ENCODE measurements around the gene CDH11.

CDH11 gene

GRCh38 chr16:64973171-64973570 is 148.7 kb downstream of the CDH11 start:
- DNase-seq = no peak

- no peak for DNase-seq
These were observed 150.7 kb downstream of the CDH11 start for GRCh38 chr16:64971171-64971570.

DNA sequence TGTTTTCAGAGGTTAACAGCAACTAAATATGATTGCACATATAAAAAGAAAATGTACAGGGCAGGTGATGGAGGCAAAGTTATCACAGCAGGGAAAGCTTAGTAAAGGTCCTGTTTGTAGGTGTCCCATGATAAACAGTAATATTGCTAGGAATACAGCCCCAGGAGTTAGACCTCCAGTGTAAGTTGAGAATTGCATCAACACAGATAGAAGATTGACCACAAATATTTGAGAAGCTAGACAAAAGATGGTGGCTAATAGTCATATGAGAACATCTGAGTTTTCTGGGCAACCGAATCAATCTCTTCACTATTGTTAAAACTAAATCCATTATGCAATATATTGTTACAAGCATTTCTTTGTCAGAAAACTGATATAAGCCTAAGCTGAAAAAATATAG is 152.6 kb downstream of the CDH11 start:
- DNase-seq = no peak

- no peak for DNase-seq
These were observed 153.3 kb downstream of the CDH11 start for GRCh38 chr16:64968539-64968938.

- DNase-seq = peak; percentile 2
These were observed 157.7 kb downstream of the CDH11 start for GRCh38 chr16:64964126-64964540.

DNA sequence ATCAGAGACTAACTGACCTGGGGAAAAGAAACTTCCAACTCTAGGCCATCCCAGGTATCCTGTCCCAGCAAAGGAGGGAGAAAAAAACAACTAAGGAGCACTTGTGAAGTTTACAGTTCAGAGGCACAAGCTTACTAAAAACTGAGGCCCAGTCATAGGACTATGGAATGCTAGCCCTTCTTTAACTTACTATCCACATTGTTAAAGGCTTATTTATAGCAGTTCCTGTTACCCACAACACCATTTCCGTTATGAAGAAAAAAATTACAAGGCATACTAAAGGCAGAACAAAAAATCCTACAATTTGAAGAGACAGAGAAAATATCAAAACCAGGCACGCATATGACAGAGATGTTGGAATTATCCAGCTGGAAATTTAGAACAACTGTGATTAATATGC is 159.1 kb downstream of the CDH11 start:
- DNase-seq = no peak

DNA sequence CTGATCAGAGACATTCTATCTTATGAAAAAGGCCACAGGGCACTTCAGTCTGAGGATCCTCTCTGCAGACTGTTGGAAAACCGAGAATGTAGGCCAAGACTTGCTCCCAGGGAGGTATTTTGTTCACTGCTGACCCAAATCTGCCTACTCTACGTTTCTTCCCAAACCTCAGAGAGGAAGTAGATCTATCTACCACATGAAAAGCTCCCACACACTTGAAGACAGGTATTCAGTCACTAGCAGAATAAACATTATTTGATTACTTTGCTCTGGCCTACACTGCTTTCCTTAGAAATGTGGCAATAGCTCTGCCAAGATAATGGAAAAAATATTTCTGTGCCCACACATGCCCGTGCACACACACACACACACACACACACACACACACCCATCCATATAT is 164.6 kb downstream of the CDH11 start:
- DNase-seq = no peak

- DNase-seq = no peak
These were observed 169.7 kb downstream of the CDH11 start for GRCh38 chr16:64952177-64952576.

DNA sequence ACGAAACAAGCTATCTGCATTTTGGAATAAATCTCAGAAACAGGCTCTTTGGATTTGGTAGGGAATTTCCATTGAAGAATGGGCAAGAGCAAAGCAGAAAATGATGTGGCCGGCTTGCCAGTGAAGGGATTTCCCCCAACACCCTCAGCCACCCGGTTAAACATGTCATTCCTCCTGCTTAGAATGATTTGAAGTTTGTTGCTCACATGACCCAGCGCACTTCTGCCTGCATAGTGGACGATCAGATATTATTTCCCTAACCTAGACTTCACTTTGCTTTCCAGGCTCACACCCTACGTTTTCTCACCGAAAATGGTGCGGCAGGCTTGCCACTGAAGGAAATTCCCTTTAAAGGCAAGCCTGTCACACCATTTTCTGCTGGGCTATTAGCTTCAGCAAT is 170.7 kb downstream of the CDH11 start:
- DNase-seq = no peak

DNA sequence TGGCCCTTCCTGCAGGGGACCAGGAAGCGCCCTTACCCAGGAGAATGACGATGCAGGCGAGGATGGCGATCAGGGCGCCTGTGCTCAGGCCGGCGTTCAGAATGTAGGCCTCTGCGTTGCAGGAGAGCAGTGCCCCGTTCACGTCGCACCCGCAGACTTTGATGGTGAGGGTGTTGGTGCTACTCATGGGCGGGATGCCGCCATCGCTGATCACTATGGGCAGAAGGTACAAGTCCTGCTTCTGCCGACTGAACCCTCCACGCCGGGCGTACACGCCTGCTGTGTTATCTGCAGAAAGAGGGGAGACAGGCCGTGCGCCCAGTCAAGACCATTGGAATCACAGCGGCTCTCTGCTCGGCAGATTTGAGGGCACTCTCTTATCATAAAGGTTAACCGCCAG is 171.1 kb downstream of the CDH11 start:
- DNase-seq = no peak

GRCh38 chr16:64950262-64950661 is 171.6 kb downstream of the CDH11 start:
- DNase-seq = no peak

DNA sequence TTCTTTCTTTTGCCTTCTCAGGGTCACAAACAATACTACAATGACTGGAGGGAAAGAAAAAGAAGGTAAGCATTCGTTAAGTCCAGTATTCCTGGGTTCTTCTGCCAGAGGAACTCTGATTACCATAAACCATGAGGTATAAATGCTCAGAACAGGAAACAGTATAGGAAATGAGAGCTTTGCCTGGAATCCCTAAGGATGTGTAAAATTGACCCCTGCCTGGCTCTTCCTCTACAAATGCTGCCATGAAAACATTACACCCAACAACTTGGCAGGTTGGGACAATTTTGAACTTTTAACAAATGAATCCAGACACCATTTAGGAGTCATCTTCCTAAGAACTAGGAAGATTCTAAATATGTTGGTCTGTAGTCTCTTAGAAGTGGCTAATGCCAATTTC is 173.8 kb downstream of the CDH11 start:
- no peak for DNase-seq

DNA sequence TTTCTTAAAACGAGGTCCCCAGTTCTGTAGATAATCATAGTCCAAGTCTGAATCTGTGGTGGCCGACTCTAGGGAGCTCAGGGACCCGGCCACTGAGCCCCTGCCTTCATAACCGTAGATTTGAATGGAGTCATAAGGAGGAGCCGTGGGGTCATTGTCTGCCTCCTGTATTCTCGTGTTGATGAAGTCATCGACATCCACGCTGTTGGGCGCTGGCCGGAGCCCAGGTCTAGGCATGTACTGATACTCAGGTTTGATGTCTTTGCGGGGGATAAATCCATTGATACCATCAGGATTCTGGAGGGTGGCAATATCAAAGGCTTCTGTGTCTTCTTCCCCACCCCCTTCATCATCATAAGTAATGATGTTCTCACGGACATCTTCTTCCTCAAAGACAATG is 174.2 kb downstream of the CDH11 start:
- DNase-seq = no peak

- no peak for DNase-seq
These were observed 188.0 kb downstream of the CDH11 start for GRCh38 chr16:64933885-64934284.

- DNase-seq = no peak
These were observed 195.4 kb downstream of the CDH11 start for GRCh38 chr16:64926476-64926875.

DNA sequence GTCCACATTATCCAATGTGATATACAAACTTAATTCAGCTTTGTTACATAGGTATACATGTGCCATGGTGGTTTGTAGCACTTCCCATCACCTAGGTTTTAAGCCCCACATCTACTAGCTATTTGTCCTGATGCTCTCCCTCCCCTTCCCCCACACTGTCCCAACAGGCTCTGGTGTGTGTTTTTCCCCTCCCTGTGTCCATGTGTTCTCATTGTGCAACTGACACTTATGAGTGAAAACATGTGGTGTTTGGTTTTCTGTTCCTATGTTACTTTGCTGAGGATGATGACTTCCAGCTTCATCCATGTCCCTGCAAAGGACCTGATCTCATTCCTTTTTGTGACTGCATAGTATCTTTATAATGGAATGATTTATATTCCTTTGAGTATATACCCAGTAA is 196.7 kb downstream of the CDH11 start:
- DNase-seq = no peak

- DNase-seq = no peak
These were observed 197.8 kb downstream of the CDH11 start for GRCh38 chr16:64924086-64924485.

GRCh38 chr16:64919929-64920607 is 201.8 kb downstream of the CDH11 start:
- DNase-seq = no peak

DNA sequence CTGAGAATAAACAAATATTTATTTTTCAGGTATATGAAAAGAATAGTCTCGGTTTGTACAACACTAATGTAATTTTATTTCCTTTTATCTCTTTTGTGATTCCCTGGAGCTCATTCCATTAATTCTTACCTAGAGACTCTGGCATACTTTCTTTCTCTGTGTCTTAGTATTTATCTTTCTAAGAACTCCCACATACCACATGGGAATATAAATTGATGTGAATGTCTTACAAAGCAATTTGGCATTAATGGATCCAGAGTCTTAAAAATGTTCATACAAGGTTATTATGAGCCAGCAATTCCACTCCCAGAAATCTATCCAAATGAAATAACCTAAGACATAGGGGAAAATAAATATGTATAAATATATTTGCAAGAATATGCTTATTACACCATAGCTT is 202.7 kb downstream of the CDH11 start:
- DNase-seq = no peak

DNA sequence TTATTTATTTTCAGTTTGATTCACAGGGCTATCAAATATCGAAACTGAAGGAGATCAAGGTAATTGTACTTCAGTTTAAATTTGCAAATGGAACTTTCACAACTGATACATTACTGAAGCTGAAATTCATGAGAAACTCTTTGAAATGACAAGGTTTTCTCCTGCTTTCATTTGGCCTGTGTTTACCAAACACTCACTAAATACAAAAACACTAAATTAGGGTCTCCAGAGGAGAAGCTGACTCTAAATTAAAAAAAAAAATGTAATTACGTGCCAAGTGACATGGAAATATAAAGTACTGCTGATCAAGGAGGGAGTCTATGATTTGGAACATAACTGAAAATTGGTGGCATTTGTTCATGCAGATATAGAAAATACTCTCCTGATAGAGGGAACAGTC is 205.8 kb downstream of the CDH11 start:
- no peak for DNase-seq

DNA sequence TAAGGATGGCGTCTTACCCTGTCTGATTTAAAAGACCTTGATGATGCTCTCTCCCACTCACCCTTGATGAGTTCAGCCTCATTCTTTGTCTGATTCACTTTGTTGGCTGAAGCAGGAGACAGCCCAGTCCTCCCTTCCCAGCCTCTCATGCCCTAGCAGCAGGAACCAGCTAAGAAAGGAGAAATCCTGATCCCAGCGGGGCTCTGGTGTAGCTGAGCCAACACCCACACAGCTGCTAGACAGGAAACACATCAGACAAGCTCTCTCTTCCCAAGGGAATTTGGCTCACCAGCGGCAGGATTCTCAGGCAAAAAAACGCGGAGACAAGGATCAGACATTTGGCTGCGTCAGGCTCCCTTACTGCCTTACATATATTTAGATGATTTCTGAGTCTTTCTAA is 211.5 kb downstream of the CDH11 start:
- no peak for DNase-seq

GRCh38 chr16:64907844-64908243 is 214.0 kb downstream of the CDH11 start:
- no peak for DNase-seq

DNA sequence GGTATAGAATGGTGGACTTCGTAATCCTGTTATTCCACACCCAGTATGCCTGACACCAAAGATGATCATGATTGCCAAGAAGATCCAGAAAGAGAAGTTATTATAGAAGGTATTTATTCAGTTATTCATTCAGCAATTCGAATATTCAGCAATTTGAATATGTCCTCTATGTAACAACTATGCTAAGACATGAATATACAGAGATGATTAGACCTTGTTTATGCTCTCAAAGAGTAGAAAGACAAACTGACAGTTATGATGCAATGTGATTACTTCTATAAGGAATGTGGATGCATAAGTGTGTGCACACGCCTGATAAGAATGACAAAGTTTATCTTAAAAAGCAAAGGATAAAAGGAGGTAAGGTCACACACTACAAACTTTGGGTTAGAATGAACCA is 218.1 kb downstream of the CDH11 start:
- DNase-seq = no peak

- no peak for DNase-seq
These were observed 221.3 kb downstream of the CDH11 start for GRCh38 chr16:64900517-64900916.

DNA sequence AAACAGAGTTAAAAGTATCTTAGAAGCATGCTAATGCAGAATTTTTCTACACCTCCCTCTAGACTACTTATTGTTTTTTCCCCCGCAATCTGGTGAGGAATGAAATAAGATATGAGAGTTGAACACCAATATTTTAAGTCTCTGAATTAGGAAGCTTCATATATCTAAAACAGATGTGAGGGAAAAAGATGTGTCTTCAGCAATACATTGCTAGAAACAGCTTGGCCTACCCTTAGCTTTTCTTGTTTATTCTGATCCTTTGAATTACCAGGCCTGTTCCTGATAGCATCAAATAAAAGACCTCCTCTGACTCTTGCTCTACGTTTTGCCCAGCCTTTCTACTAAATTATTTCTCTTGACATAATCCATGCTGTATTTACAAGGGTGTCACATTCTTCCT is 221.8 kb downstream of the CDH11 start:
- DNase-seq = no peak

- DNase-seq = no peak
These were observed 223.7 kb downstream of the CDH11 start for GRCh38 chr16:64898159-64898558.

Data from NCI-H748 treated with DMSO at 0.1 percent for 48 hours (cell line).